ENCODE results near the gene NSMCE1. TPM values are rescaled to one million over a fixed set of nuclear protein-coding genes. Genes with fewer than 3 reads are reported as not detected.

NSMCE1 gene
- total RNA-seq, 1 donor from 2014 or later = 35.1 TPM

GRCh38 chr16:27232901-27233625, 35.5 kb downstream of the NSMCE1 start:
- DNase-seq (ENCODE audit: low spot score in 2 of 2) (no peak), FAIRE-seq (no peak)

DNA sequence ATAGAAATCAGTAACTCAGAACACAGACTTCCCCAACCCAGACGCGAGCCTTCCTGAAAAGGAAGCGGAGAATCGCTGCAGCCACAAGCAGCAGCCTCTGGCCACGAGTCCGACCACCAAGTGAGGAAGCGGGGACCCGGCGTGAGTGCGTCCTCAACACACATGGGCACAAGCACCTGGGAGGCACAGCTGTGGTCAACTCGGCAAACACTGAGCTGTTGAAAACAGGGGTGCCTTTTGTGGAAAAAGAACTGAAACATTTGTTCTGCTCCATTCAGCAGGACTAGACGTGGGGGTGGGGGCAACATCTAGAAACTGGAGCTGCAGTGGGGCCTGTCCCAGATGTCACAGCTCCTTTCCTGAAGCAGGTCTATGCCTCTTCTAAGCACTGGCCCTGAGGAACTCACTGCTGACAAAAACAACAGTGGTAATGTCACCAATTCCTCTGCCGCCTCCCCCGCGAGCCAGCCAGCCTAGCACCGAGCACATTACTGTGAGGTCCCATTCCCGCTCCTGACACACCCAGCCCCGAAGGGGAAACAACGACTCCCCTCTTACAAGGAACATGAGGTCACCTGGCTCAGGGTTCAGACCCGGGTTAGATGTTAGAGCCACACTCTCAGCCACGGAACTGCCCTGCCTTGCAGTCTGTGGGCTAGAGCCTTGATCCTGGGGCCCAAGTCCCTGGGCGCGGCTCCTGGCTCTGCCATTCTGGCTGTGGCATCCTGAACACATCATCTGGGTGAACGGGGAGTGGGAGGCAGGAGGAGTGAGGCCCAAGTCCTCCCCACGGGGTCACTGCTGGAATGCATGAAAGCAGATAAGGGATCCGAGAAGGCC, 36.3 kb downstream of the NSMCE1 start:
- no peak for DNase-seq (ENCODE audit: low spot score in 2 of 2)

GRCh38 chr16:27231692-27232060, 36.9 kb downstream of the NSMCE1 start:
- no peak for FAIRE-seq
- DNase-seq (ENCODE audit: low spot score in 2 of 2) = no peak

More for the DNA sequence above, 36.3 kb downstream of the NSMCE1 start:
- no peak for FAIRE-seq

DNA sequence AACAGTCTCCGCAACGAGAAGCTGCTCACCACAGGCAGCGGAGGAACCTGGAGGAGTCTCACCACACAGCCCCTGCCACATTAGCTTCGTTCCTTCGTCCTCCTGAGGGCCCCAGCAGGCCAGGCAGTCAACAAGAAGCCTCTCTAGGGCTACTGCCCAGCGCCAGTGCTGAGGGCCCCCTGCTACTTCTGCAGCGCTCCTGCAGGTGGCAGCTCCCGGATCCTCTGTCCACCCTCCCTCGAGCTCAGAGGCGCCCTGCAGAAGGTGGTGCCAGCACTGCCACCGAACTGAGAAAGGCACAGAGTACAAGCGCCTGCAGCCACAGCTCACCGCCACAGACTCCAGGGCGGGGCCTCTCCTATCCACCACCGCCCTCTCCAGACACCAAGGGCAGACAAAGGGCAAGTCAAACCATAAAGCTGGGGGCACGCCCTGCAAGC, 38.0 kb downstream of the NSMCE1 start:
- DNase-seq (ENCODE audit: low spot score in 2 of 2) = no peak

GRCh38 chr16:27229891-27230470, 38.6 kb downstream of the NSMCE1 start:
- DNase-seq (ENCODE audit: low spot score in 2 of 2) (no peak), FAIRE-seq (no peak)

More for the DNA sequence above, 38.0 kb downstream of the NSMCE1 start:
- FAIRE-seq = no peak

GRCh38 chr16:27228621-27229501, 39.7 kb downstream of the NSMCE1 start:
- no peak for FAIRE-seq
- no peak for DNase-seq (ENCODE audit: low spot score in 2 of 2)

GRCh38 chr16:27228045-27228444, 40.5 kb downstream of the NSMCE1 start:
- no peak for DNase-seq (ENCODE audit: low spot score in 2 of 2)
- no peak for FAIRE-seq

GRCh38 chr16:27226976-27227705, 41.4 kb downstream of the NSMCE1 start:
- DNase-seq (ENCODE audit: low spot score in 2 of 2) (no peak), FAIRE-seq (no peak)

DNA sequence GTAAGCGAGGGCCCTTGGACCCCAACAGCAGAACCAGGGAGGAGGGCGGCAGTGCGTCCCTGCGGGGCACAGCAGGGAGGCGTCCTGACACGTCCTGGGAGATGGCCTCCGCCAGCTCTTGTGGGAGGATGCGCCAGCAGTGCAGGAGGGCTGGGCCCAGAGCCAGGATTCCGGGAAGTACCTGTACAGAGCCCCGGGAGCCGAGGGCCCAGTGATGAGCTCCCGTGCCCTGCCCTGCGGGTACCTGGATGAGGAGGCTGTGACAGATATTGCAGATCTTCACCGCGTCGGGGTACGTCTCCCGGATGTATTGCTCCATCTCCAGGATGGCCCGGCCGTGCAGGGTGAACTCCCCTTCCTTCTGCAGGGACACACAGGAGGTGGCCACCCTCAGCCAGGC, 42.1 kb downstream of the NSMCE1 start:
- DNase-seq (ENCODE audit: low spot score in 2 of 2) = no peak
- FAIRE-seq = no peak

- DNase-seq (ENCODE audit: low spot score in 2 of 2) (no peak), FAIRE-seq (no peak)
Observed at GRCh38 chr16:27225536-27226360, 42.8 kb downstream of the NSMCE1 start.

DNA sequence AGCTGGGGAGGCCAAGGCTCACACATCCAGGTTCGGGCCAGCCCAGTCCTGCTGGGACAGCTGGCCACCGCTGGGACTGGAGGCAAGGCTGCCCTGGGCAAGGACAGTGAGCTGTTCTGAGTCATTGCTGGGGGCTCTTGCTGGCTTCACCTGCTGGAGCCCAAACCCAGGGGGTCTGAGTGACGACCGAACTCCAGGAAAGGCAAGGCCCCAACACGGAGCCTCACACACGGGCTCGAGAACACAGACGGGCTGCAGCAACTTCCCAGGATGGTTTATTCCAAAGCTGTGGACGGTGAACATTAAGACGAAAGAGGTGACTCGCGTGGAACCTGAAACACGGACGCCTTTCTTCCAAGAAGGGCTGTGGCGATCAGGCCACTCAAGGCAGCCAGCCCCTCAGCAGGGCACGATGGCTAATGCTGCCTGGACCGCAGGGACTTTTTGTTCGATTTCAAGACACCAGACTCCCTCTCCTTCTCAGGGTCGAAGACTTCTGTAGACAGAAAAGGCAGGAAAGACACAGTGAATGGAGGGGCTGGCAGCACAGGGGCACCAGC, 43.8 kb downstream of the NSMCE1 start:
- no peak for FAIRE-seq

DNA sequence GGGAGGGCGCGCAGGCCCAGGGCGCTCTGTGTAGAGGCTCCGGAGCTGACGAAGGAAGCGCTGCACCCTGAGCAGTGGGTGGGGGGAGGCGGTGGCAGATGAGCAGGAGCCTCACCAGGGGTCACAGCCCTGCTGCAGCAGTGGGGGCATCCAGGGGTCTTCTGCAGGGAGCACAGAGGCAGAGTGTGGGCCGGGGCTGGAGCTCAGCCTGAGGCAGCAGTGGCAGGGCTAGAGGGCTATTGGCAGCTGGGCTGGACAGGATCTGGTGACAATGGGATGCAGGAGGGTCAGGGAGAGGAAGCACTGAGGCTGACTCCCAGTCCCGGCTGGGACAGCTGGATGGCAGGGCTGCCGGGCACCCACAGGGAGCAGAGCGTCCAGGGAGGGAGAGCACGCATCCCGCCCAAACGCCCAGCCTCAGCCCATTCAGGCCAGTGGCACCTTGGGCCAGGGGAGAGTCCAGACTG, 44.3 kb downstream of the NSMCE1 start:
- no peak for FAIRE-seq
- no peak for DNase-seq (ENCODE audit: low spot score in 2 of 2)

More for the DNA sequence above, 43.8 kb downstream of the NSMCE1 start:
- DNase-seq (ENCODE audit: low spot score in 2 of 2) = no peak

DNA sequence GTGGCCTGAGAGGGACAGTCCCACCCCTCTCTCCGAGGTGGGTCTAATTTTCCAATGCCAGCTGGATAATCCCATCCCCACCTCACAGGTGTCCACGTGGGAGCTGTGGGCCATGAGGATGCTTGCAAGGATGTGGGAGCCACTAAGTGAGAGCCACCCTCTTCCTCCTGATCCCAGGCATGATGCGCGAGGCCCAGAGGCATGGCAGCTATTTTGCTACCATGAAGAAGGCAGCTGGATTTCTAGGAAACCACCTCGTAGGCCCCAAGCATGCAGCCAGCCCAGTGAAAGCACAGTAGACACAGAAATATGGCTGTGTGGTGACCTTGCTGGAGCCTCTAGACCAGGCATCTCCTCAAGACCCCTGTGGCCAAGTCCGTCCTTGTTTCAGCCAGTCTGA, 44.9 kb downstream of the NSMCE1 start:
- no peak for FAIRE-seq
- DNase-seq (ENCODE audit: low spot score in 2 of 2) = no peak

- no peak for DNase-seq (ENCODE audit: low spot score in 2 of 2)
- no peak for FAIRE-seq
Observed at GRCh38 chr16:27223226-27223610, 45.4 kb downstream of the NSMCE1 start.

DNA sequence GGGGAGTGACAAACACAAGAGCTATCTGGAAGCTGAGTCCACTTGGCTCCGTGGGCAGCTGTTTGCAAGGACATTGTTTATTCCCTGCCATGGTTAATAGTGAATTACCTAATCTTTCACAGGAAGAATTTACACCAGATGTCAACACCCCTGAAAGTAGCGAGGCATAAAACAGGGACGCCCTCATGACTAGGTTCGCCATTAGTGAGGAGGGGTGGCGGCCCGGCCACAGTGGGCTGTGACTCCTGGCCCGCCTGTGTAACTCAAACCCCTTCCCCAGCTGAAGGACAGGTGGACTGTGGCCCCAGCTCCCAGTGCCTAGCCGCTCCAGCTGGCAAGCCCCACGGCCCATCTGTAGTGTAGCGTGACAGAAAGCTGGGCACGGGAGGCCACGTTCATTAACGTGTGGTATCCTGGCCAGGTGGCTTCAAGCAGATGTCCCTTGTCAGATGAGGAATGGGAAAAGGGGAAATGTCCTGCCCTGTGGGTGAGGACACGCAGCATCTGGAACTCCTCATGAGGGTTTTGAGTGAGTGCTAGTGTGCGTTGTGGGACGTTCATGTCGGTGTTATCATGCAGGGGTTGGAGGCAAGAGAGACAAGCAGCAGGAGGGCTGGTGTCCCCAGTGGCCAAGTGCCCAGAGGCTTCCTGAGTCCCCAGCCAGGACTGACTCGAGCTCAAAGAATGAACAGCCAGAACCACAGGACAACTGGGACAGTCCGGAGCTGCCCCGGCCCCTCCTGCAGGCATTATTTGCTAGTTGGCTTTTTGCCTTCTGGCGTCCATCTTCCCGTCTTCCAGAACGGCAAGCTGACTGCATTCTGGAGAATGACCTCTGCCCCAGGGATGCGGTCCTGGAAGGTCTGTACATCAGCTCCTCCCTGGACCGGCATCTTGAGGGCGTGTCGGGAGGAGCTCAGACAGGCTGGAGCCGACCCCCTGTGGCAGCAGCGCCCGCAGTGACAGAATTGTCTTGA, 46.0 kb downstream of the NSMCE1 start:
- no peak for DNase-seq (ENCODE audit: low spot score in 2 of 2)
- FAIRE-seq = no peak

DNA sequence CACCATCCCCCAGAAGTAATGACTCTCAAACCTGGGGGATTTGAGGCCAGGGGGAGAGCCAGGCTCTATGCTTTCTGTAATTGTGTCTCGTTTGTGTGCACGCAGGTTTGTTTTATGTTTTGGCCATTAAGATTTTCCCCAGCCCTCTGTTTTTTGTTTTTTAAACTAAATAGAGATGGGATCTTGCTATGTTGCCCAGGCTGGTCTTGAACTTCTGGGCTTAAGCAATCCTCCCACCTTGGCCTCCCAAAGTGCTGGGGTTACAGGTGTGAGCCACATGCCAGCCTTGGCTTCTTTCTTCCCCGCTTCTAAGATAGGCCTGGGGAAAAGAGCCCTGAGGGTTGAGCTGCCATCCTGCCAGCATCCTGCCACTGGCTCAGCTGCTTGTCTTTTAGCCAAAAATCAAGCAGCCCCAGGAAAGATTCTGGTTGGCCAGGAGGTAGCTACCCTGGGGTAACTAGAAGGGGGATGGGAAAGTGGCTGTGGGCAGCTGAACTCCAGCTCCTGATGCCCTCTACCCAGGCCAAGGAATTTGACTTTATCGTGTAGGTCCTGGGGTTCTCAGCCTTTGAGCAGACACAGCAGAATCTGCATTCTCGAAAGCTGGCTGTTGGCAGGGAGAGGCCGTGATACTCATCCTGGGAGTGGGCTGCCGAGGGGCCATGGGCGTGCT, 46.9 kb downstream of the NSMCE1 start:
- FAIRE-seq (no peak), DNase-seq (ENCODE audit: low spot score in 2 of 2) (no peak)

- FAIRE-seq (no peak), DNase-seq (ENCODE audit: low spot score in 2 of 2) (no peak)
Observed at GRCh38 chr16:27220991-27221390, 47.6 kb downstream of the NSMCE1 start.
